HUDEP-2 (cell line): ENCODE measurements around the gene UPP2.

Experiments
- DNase-seq, 76 experiments: peaks; one replicate each; lab custom pipeline; 2025; ENCODE audit not compliant: unreplicated experiment in 76 of 76; lab: John Stamatoyannopoulos, UW

UPP2 gene

GRCh38 chr2:158135096-158135495 is 33.4 kb downstream of the UPP2 start:
- no peak for DNase-seq

- DNase-seq, result no peak
Observed at GRCh38 chr2:158138255-158138654, 36.6 kb downstream of the UPP2 start.

GRCh38 chr2:158140201-158140600 is 38.5 kb downstream of the UPP2 start:
- DNase-seq, result no peak

GRCh38 chr2:158142165-158142564 is 40.5 kb downstream of the UPP2 start:
- DNase-seq, result no peak

GRCh38 chr2:158142568-158143332 is 41.1 kb downstream of the UPP2 start:
- peak in 4 of 76 experiments; percentile 2 to 6 (median 3) for DNase-seq

GRCh38 chr2:158143703-158144360 is 42.2 kb downstream of the UPP2 start:
- DNase-seq, result no peak

- DNase-seq, result no peak
Observed at GRCh38 chr2:158144914-158145625, 43.4 kb downstream of the UPP2 start.

- no peak for DNase-seq
Observed at GRCh38 chr2:158153270-158154015, 51.8 kb downstream of the UPP2 start.

GRCh38 chr2:158154596-158154995 is 52.9 kb downstream of the UPP2 start:
- no peak for DNase-seq

- no peak for DNase-seq
Observed at GRCh38 chr2:158172719-158173118, 71.0 kb downstream of the UPP2 start.

- DNase-seq, result no peak
Observed at GRCh38 chr2:158174495-158174894, 72.8 kb downstream of the UPP2 start.

- DNase-seq, result no peak
Observed at GRCh38 chr2:158174956-158175355, 73.3 kb downstream of the UPP2 start.

GRCh38 chr2:158178646-158179045 is 77.0 kb downstream of the UPP2 start:
- no peak for DNase-seq

GRCh38 chr2:158179660-158180059 is 78.0 kb downstream of the UPP2 start:
- DNase-seq, result no peak

GRCh38 chr2:158181171-158181570 is 79.5 kb downstream of the UPP2 start:
- DNase-seq, result no peak

- DNase-seq, result no peak
Observed at GRCh38 chr2:158182676-158183295, 81.1 kb downstream of the UPP2 start.

GRCh38 chr2:158184001-158184400 is 82.3 kb downstream of the UPP2 start:
- DNase-seq, result no peak

GRCh38 chr2:158184556-158185343 is 83.1 kb downstream of the UPP2 start:
- DNase-seq, result no peak
